Testis (tissue), 3 donors: ENCODE data around the gene ARIH1. TPM values are rescaled to one million over a fixed set of nuclear protein-coding genes. Genes with fewer than 3 reads are reported as not detected.
"Not testable (repeated sequence)": the region's sequence is repeated elsewhere in the genome, so short reads cannot be mapped to it uniquely, and the experiment has no call there.

Experiments used
- DNase-seq: peaks from one replicate; pipeline ENCODE4 v3.0.0-alpha.2; 2019
- H3K27ac ChIP-seq, 2 donors: fragments of 200-600 bp; sonication (generic); one replicate each; pipeline ENCODE4 v1.5.1; 2019
- H3K27me3 ChIP-seq: fragments of 200-600 bp; sonication (generic); one replicate; pipeline ENCODE4 v1.5.1; 2019
- H3K36me3 ChIP-seq: fragments of 200-600 bp; sonication (generic); one replicate; pipeline ENCODE4 v1.5.1; 2017; ENCODE audit warnings: low read depth; ENCODE audit errors: missing control alignments
- H3K4me1 ChIP-seq: fragments of 200-600 bp; sonication (generic); one replicate; pipeline ENCODE4 v1.5.1; 2019
- H3K4me3 ChIP-seq, 2 donors: fragments of 200-600 bp; sonication (generic); one replicate each; pipeline ENCODE4 v1.5.1; 2017 to 2019
- H3K9me3 ChIP-seq: fragments of 200-600 bp; sonication (generic); one replicate; pipeline ENCODE4 v1.5.1; 2017
- POLR2A ChIP-seq: fragments of 450-650 bp; IDR thresholded peaks from one replicate; pipeline ENCODE4 v1.6.1; 2017; ENCODE audit warnings: antibody characterized with exemption, mild to moderate bottlenecking, moderate library complexity
- WGBS, 2 donors: methylation state at CpG; one replicate each; pipeline ENCODE4 v1.1.5; 2018; 5-methylcytosine and 5-hydroxymethylcytosine counted together
- intact Hi-C: fragments of 100-400 bp; cut with DNase I; formaldehyde crosslinking; loops from one replicate; pipeline ENCODE4 v1.15.1; 2023; ENCODE audit warnings: low total_unique reads
- polyA plus RNA-seq: library from polyadenylated mRNA; stranded (reverse); fragments of 350-450 nt; fragmentation: Illumina TruSeq; extraction: RNeasy Lipid Tissue Mini Kit (QIAGEN cat#74804); gene quantifications from one replicate; pipeline ENCODE4 v1.2.3, GENCODE V29; 2014; ENCODE audit warnings: low read depth, low replicate concordance; ENCODE audit not compliant: insufficient read depth
- total RNA-seq, 2 donors: library from RNA; depleted of rRNA; stranded (reverse); fragments of >200 nt; gene quantifications; one replicate each; pipeline ENCODE4 v1.2.3, GENCODE V29; 2016
- TF ChIP-seq, protein P1 (sequence below), 3 experiments: fragments of 450-650 bp in 2 of 3; fragments of 200-600 bp in 1 of 3; sonication (generic) in 1 of 3; IDR thresholded peaks; one replicate each; pipeline ENCODE4 v1.5.1; 2016 to 2019; ENCODE audit warnings: antibody characterized with exemption in 3 of 3, mild to moderate bottlenecking in 2 of 3, moderate library complexity in 1 of 3

Gene ARIH1
- total and polyA plus RNA-seq, 3 donors from 2014 or later = 97.8 to 221 (median 113) TPM

DNA sequence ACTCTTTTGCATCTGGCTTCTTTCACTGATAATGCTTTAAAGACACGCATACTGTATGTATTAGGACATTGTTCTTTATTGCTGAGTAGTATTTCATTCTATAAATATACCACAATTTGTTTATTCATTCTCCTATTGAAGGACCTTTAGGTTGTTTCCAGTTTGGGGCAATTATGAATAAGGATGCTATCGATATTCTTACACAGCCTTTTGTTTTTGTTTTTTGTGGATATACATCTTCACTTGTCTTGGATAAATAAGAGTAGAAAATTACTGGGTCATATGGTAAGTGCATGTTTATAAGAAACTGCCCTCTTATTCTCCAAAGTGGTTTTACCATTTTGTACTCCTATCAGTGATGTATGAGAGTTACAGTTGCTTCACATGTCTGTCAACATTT is 118.5 kb downstream of the ARIH1 start:
- Histone ChIP-seq H3K36me3 (no peaks in the 10 kb centered on the region), H3K27me3 (no peaks in the 10 kb centered on the region), H3K4me1 (no peaks in the 10 kb centered on the region), H3K9me3 (no peaks in the 10 kb centered on the region), H3K27ac (no peak overlapping the region), H3K4me3 (no peak overlapping the region)
- no peak for DNase-seq
- WGBS, 2 donors = 81 to 85% methylated on average over 2 of the region's 2 CpGs
- intact Hi-C loops = no loop called here
- TF ChIP-seq, protein P1, sequence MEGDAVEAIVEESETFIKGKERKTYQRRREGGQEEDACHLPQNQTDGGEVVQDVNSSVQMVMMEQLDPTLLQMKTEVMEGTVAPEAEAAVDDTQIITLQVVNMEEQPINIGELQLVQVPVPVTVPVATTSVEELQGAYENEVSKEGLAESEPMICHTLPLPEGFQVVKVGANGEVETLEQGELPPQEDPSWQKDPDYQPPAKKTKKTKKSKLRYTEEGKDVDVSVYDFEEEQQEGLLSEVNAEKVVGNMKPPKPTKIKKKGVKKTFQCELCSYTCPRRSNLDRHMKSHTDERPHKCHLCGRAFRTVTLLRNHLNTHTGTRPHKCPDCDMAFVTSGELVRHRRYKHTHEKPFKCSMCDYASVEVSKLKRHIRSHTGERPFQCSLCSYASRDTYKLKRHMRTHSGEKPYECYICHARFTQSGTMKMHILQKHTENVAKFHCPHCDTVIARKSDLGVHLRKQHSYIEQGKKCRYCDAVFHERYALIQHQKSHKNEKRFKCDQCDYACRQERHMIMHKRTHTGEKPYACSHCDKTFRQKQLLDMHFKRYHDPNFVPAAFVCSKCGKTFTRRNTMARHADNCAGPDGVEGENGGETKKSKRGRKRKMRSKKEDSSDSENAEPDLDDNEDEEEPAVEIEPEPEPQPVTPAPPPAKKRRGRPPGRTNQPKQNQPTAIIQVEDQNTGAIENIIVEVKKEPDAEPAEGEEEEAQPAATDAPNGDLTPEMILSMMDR (IDR thresholded peaks at IDR 0.05) = no peak
- no peak for TF ChIP-seq POLR2A

GRCh38 chr15:72593838-72594237 is 119.7 kb downstream of the ARIH1 start:
- WGBS, 2 donors = 93% methylated on average over 4 of the region's 4 CpGs
- DNase-seq = no peak
- Histone ChIP-seq H3K4me3 (no peak overlapping the region), H3K9me3 (no peaks in the 10 kb centered on the region), H3K27me3 (no peaks in the 10 kb centered on the region), H3K27ac (no peak overlapping the region), H3K4me1 (no peaks in the 10 kb centered on the region), H3K36me3 (no peaks in the 10 kb centered on the region)
- TF ChIP-seq, protein P1 (IDR thresholded peaks at IDR 0.05) = no peak
- no peak for TF ChIP-seq POLR2A
- intact Hi-C loops = no loop called here

GRCh38 chr15:72599855-72600464 is 125.8 kb downstream of the ARIH1 start:
- H3K9me3 ChIP-seq = no peaks in the 10 kb centered on the region
- H3K36me3 ChIP-seq = no peaks in the 10 kb centered on the region
- no peaks in the 10 kb centered on the region for H3K4me1 ChIP-seq
- WGBS, 2 donors = 24 to 30% methylated on average over 2 of the region's 2 CpGs
- no peak for TF ChIP-seq POLR2A
- TF ChIP-seq, protein P1 (IDR thresholded peaks at IDR 0.05) = peak; percentile 28 to 60 (median 56)
- no peak overlapping the region for H3K4me3 ChIP-seq
- H3K27ac ChIP-seq = no peak overlapping the region
- intact Hi-C loops = no loop called here
- no peaks in the 10 kb centered on the region for H3K27me3 ChIP-seq
- DNase-seq = peak; percentile 42

DNA sequence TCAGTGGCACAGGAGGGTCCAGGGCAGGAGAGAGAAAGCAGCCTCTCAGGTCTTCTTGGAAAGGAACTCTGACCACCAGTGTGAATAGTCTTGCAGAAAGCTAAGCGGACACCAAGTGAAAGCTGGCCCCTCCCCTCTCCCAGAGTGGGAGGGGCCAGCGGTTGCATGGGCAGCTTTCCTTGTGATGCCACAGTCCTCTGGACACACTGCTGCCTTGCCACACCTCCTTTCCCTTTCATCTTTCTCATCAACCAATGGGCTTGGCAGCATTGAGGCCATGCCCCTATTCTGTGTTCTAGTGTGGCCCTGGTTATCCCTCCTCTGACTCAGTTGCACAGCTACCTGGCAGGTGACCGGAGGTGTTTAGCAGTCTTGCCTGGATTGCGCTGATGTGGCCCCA is 130.7 kb downstream of the ARIH1 start:
- no peaks in the 10 kb centered on the region for H3K27me3 ChIP-seq
- no peaks in the 10 kb centered on the region for H3K4me1 ChIP-seq
- TF ChIP-seq, protein P1 (IDR thresholded peaks at IDR 0.05) = no peak
- TF ChIP-seq POLR2A = no peak
- H3K36me3 ChIP-seq = no peaks in the 10 kb centered on the region
- intact Hi-C loops = no loop called here
- H3K27ac ChIP-seq = no peak overlapping the region
- no peak for DNase-seq
- H3K4me3 ChIP-seq = no peak overlapping the region
- no peaks in the 10 kb centered on the region for H3K9me3 ChIP-seq
- 93 to 95% methylated on average over 4 of the region's 4 CpGs for WGBS, 2 donors

GRCh38 chr15:72608084-72608483 is 134.0 kb downstream of the ARIH1 start:
- DNase-seq, H3K27me3 ChIP-seq, intact Hi-C loops: not testable (repeated sequence)

More at GRCh38 chr15:72608084-72608483, 134.0 kb downstream of the ARIH1 start:
- H3K36me3 ChIP-seq, H3K27ac ChIP-seq, H3K9me3 ChIP-seq, H3K4me3 ChIP-seq, H3K4me1 ChIP-seq: not testable (repeated sequence)
- WGBS, 2 donors = 93 to 97% methylated on average over 3 of the region's 3 CpGs
